Mesothelial cell of epicardium (in vitro differentiated cells): Measurements from ENCODE around the gene RPL15. TPM values are rescaled to one million over a fixed set of nuclear protein-coding genes. Genes with fewer than 3 reads are reported as not detected.

Experiments used
- DNase-seq, 2 experiments: peaks; one replicate each; pipeline ENCODE4 v3.0.0; 2021; ENCODE audit warnings: low spot score in 2 of 2; ENCODE audit not compliant: unreplicated experiment in 2 of 2
- H3K27ac Mint-ChIP-seq: 2 replicates; pipeline ENCODE4 v1.8.0; 2021; ENCODE audit warnings: mixed read lengths
- H3K27me3 Mint-ChIP-seq: 2 replicates; pipeline ENCODE4 v1.8.0; 2021; ENCODE audit warnings: low read depth, mixed read lengths
- H3K36me3 Mint-ChIP-seq: 2 replicates; pipeline ENCODE4 v1.8.0; 2021; ENCODE audit warnings: mixed read lengths
- H3K4me1 Mint-ChIP-seq: 2 replicates; pipeline ENCODE4 v1.8.0; 2021; ENCODE audit warnings: mixed read lengths
- H3K4me3 Mint-ChIP-seq: 2 replicates; pipeline ENCODE4 v1.8.0; 2021; ENCODE audit warnings: mild to moderate bottlenecking, moderate library complexity, mixed read lengths
- H3K9me3 Mint-ChIP-seq: 2 replicates; pipeline ENCODE4 v1.8.0; 2021; ENCODE audit warnings: mixed read lengths
- total RNA-seq: library from RNA; stranded (reverse); gene quantifications from 3 replicates; pipeline ENCODE4 v1.2.1, GENCODE V29; 2021
- TF ChIP-seq, protein P1 (sequence below): fragments of 200-600 bp; sonication (generic); IDR thresholded peaks from one replicate; pipeline ENCODE4 v1.5.0; 2021; ENCODE audit warnings: antibody characterized with exemption; ENCODE audit not compliant: unreplicated experiment

RPL15 gene
- total RNA-seq, 1 donor from 2014 or later, result 1,989 TPM

DNA sequence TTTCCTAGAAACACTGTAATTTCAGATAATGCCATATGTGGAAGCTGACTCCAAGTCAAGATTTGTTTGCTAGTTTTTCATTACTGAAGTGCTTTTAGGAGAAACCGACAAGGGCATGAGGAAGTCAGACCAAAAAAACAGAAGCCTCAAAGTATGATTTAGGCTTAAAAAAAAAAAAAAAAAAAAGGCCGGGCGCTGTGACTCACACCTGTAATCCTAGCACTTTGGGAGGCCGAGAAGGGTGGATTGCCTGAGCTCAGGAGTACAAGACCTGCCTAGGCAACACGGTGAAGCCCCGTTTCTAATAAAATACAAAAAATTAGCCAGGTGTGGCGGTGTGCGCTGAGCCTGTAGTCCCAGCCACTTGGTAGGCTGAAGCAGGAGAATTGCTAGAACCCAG lies 11.6 kb downstream of the RPL15 start:
- no peaks in the 10 kb centered on the region for H3K9me3 Mint-ChIP-seq
- peaks cover 5% of the 10 kb centered on the region for H3K4me1 Mint-ChIP-seq
- H3K36me3 Mint-ChIP-seq, result peaks cover 4% of the 10 kb centered on the region
- DNase-seq, result no peak
- TF ChIP-seq, protein P1, sequence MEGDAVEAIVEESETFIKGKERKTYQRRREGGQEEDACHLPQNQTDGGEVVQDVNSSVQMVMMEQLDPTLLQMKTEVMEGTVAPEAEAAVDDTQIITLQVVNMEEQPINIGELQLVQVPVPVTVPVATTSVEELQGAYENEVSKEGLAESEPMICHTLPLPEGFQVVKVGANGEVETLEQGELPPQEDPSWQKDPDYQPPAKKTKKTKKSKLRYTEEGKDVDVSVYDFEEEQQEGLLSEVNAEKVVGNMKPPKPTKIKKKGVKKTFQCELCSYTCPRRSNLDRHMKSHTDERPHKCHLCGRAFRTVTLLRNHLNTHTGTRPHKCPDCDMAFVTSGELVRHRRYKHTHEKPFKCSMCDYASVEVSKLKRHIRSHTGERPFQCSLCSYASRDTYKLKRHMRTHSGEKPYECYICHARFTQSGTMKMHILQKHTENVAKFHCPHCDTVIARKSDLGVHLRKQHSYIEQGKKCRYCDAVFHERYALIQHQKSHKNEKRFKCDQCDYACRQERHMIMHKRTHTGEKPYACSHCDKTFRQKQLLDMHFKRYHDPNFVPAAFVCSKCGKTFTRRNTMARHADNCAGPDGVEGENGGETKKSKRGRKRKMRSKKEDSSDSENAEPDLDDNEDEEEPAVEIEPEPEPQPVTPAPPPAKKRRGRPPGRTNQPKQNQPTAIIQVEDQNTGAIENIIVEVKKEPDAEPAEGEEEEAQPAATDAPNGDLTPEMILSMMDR, result no peak
- H3K27ac Mint-ChIP-seq, result no peak overlapping the region
- no peaks in the 10 kb centered on the region for H3K27me3 Mint-ChIP-seq
- no peak overlapping the region for H3K4me3 Mint-ChIP-seq

DNA sequence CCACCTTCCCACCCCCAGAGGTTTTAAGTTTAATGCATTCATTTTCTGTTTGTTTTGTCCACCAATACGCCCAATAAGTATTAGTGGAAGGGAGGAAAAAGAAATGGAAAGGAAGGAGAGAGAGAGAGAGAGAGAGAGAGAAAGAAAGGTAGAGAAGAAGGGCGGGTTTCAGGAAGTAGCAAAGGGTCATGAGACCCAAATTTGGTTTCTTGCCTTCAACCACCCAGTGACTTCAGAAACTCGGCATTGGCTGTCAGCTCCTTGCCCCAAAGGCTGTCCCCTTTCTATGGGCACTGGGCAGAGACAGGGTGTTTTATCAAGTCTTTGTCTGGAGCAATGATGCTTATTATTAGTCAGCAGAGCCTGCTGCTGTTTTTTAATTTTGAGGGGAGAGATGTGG lies 14.7 kb downstream of the RPL15 start:
- Mint-ChIP-seq H3K4me1 (peaks cover 2% of the 10 kb centered on the region), H3K36me3 (no peaks in the 10 kb centered on the region), H3K4me3 (no peak overlapping the region), H3K27ac (no peak overlapping the region), H3K27me3 (no peaks in the 10 kb centered on the region), H3K9me3 (no peaks in the 10 kb centered on the region)
- no peak for DNase-seq
- TF ChIP-seq, protein P1, result no peak

DNA sequence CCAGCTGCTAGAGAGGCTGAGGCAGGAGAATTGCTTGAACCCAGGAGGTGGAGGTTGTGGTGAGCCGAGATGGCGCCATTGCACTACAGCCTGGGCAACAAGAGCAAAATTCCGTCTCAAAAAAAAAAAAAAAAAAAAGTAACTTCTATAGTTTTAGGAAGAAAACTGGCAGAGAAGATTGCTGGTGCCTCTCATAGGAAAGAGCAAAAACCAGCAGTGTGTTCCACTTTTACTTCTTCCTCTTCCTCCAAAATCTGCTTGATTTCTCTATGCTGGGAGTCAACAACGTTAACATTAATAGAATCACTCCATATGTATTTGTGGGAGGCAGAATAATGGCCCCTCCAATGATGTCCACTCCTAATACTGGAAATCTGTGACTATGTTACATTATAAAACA lies 15.6 kb downstream of the RPL15 start:
- DNase-seq, result no peak
- TF ChIP-seq, protein P1, result no peak
- H3K9me3 Mint-ChIP-seq, result no peaks in the 10 kb centered on the region
- no peaks in the 10 kb centered on the region for H3K27me3 Mint-ChIP-seq
- no peaks in the 10 kb centered on the region for H3K36me3 Mint-ChIP-seq
- H3K27ac Mint-ChIP-seq, result no peak overlapping the region
- H3K4me3 Mint-ChIP-seq, result no peak overlapping the region
- H3K4me1 Mint-ChIP-seq, result peaks cover 2% of the 10 kb centered on the region

DNA sequence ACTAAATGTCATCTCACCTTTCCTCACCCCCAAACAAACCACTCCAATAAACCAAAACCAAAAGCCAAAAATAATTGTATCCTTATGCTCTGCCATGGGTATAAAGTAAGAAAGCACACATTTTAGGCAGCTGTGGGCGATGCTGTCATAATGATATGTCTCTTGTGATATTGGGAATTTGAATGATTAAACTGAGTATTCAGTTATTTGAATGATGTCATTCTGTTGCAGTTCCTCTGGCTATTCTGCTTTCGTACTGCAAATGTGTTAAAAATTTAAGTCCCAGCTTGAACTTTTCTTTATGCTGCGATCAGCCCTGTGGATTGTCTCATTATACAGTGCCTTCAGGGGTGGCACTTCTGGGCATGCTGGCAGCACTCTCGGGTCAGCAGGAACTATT lies 17.3 kb downstream of the RPL15 start:
- H3K4me1 Mint-ChIP-seq, result no peaks in the 10 kb centered on the region

DNA sequence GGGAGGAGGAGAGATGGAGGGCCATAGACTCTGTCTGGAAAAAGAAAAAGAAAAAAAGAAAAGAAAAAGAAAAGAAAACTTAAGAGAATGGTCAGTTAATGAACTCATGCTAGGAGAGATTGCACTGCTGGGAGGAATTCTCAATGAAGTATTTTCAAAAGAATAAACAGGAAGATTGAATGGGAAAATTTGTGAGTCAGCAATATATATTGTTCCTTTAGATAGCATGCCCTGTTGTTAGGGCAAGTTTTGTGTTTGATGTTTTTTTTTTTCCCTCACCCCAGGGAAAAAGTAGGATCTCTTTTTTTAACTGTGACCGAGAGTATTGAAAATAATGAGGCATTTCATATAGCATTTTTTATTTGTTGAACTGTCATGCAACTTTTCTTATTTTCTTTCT lies 20.4 kb downstream of the RPL15 start:
- TF ChIP-seq, protein P1, result no peak
- Mint-ChIP-seq H3K27me3 (no peaks in the 10 kb centered on the region), H3K36me3 (no peaks in the 10 kb centered on the region), H3K27ac (no peak overlapping the region), H3K4me1 (no peaks in the 10 kb centered on the region), H3K4me3 (no peak overlapping the region), H3K9me3 (peaks cover 7% of the 10 kb centered on the region)
- no peak for DNase-seq

More for the DNA sequence above, 17.3 kb downstream of the RPL15 start:
- DNase-seq, result no peak
- Mint-ChIP-seq H3K4me3 (no peak overlapping the region), H3K27ac (no peak overlapping the region), H3K27me3 (no peaks in the 10 kb centered on the region), H3K9me3 (peaks cover 7% of the 10 kb centered on the region), H3K36me3 (no peaks in the 10 kb centered on the region)
- TF ChIP-seq, protein P1, result no peak

DNA sequence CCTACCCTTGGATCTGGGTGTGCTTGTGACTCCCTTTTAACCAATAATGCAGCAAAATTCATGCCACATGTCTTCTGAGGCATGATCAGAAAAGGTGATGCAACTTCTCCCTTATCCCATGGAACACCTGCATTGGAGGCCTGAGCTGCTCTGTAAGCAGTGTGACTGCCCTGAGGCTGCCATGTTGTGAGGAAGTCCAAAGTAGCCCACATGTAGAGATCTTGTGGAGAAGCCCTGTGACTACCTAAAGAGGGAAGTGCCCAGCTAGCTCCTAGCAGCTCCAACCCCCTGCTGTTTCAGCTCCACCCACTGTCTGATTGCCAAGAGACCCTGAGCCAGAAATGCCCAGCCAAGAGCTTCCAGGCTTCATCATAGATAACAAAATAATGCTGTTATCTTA lies 21.8 kb downstream of the RPL15 start:
- H3K4me1 Mint-ChIP-seq, result peaks cover 2% of the 10 kb centered on the region
- H3K27ac Mint-ChIP-seq, result no peak overlapping the region
- DNase-seq, result no peak
- no peaks in the 10 kb centered on the region for H3K36me3 Mint-ChIP-seq
- no peaks in the 10 kb centered on the region for H3K27me3 Mint-ChIP-seq
- H3K9me3 Mint-ChIP-seq, result peaks cover 7% of the 10 kb centered on the region
- TF ChIP-seq, protein P1, result no peak
- H3K4me3 Mint-ChIP-seq, result no peak overlapping the region
